Measurements from ENCODE around the gene COL24A1. TPM values are rescaled to one million over a fixed set of nuclear protein-coding genes. Genes with fewer than 3 reads are reported as not detected.
"Not testable (repeated sequence)": the region's sequence is repeated elsewhere in the genome, so short reads cannot be mapped to it uniquely, and the experiment has no call there.

COL24A1 gene
- total RNA-seq, 1 experiment from 2014 or later = not detected

DNA sequence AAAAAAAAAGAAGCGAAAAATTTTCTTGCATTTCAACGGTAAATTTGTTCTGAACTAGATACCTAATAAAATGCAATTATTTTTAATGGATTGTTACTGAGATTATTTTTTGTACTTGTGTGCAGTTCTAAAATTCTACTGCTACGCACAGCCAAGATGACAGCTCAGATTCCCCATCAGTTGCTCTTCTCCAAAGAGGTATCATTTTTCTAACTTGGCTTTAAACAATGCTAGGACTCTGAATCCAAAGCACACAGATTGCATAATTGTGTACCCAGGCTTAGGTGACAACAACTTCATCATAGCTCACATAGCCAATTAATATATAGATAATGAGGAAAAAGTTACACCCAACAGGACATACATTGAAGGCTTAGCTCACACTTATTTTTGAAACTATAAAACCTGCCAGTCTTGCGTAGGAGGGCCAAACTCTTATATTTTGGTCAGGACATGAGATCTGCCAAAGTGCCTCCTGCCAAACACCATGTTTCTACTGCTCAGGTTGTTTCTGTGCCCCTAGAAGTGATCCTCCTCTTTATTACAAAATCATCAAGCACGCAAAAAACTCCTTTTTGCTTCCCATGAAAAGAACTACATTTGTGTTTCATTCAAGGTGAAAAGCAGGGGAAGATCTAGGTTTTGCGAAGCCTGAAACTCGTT is 437.8 kb downstream of the COL24A1 start:
- H3K9me3 ChIP-seq = peaks cover 14% of the 10 kb centered on the region
- no peaks in the 10 kb centered on the region for H3K36me3 ChIP-seq
- no peak for DNase-seq
- H3K27me3 ChIP-seq = no peaks in the 10 kb centered on the region
- no peak overlapping the region for H3K4me3 ChIP-seq

DNA sequence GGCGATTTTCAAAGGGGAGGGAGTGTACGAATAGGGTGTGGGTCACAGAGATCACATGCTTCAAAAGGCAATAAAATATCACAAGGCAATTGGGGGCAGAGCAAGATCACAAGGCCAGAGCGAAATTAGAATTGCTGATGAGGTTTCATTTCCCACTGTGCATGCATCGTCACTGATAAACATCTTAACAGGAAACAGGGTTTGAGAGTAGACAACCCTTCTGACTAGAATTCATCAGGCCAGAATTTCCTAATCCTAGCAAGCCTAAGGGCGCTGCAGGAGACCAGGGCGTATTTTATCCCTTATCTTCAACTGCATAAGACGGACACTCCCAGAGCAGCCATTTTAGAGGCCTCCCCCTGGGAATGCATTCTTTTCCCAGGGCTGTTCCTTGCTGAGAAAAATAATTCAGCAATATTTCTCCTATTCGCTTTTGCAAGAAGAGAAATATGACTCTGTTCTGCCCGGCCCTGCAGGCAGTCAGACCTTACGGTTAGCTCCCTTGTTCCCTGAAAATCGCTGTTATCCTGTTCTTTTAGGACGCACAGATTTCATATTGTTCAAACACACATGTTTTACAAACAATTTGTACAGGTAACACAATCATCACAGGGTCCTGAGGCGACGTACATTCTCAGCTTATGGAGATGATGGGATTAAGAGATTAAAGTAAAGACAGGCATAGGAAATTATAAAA is 442.0 kb downstream of the COL24A1 start:
- not testable (repeated sequence) for H3K27me3 ChIP-seq, H3K36me3 ChIP-seq, H3K9me3 ChIP-seq, H3K4me3 ChIP-seq, DNase-seq

DNA sequence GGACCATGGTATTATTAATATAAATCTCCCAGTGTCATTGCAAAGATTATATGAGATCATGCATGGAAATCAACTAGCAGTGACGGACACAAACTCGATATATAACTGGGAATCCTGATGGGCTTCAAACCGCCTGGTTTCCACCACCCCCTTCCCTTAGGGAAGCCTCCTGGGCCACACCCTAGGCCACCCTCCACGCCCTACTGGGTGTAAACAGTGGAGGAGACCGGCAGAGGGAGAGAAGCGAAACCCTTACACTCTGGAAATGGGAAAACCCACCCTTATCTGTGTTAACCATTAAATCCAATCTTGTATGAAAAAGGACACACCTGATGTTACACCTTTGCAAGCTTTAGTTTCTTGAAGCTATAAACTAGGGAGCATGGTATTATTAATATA is 447.7 kb downstream of the COL24A1 start:
- Histone ChIP-seq H3K27me3 (no peaks in the 10 kb centered on the region), H3K4me3 (peak overlapping the region; percentile 99), H3K9me3 (no peaks in the 10 kb centered on the region; the same call in 1 of the 2 replicates), H3K36me3 (peaks cover 32% of the 10 kb centered on the region)
- DNase-seq = no peak

GRCh38 chr1:85707990-85708828 is 448.4 kb downstream of the COL24A1 start, which contains the start of gene ZNHIT6:
Gene ZNHIT6, minus strand, starts transcription at chr1:85708433. Its CDS starts 149 bp downstream, at chr1:85708284.
- peak; percentile 97 for DNase-seq
- H3K27me3 ChIP-seq = no peaks in the 10 kb centered on the region
- peak within 1 kb of the TSS; percentile 99 for H3K4me3 ChIP-seq
- H3K36me3 ChIP-seq = peaks cover 38% of the 10 kb centered on the region
- no peaks in the 10 kb centered on the region; the same call in 1 of the 2 replicates for H3K9me3 ChIP-seq

- H3K36me3 ChIP-seq = peaks cover 46% of the 10 kb centered on the region
- no peaks in the 10 kb centered on the region; the same call in 1 of the 2 replicates for H3K9me3 ChIP-seq
- no peak for DNase-seq
- no peaks in the 10 kb centered on the region for H3K27me3 ChIP-seq
- peak overlapping the region; percentile 99 for H3K4me3 ChIP-seq
These were observed 449.1 kb downstream of the COL24A1 start for GRCh38 chr1:85707267-85707989.

DNA sequence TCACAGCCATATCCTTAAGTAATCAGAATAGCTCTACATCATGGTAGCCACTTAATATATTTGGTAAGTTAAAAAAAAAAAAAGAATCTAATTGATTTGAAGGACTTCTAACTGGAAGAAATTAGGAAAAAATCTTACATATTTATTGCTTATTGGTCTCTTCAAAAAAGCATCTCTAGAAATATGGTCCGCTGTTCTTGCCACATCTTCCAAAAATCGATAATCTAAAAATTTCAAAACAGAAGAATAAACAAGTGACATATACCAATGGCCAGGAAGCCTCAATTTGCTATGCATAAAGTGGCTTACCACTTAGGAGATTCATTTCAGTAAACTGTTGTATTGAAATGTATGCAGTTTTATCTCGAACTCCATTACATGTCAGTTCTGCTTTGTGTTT is 450.6 kb downstream of the COL24A1 start:
- DNase-seq = no peak
- Histone ChIP-seq H3K4me3 (no peak overlapping the region; the same call in 1 of the 2 replicates), H3K27me3 (no peaks in the 10 kb centered on the region), H3K36me3 (peaks cover 59% of the 10 kb centered on the region), H3K9me3 (no peaks in the 10 kb centered on the region; the same call in 1 of the 2 replicates)

GRCh38 chr1:85700422-85700821 is 456.1 kb downstream of the COL24A1 start:
- Histone ChIP-seq H3K27me3 (no peaks in the 10 kb centered on the region), H3K4me3 (no peak overlapping the region), H3K9me3 (no peaks in the 10 kb centered on the region), H3K36me3 (peaks cover 75% of the 10 kb centered on the region)
- DNase-seq = no peak

- no peak for DNase-seq
- peaks cover 57% of the 10 kb centered on the region for H3K36me3 ChIP-seq
These were observed 458.7 kb downstream of the COL24A1 start for GRCh38 chr1:85697895-85698294.

GRCh38 chr1:85692730-85693314 is 463.8 kb downstream of the COL24A1 start:
- no peak for DNase-seq

More at GRCh38 chr1:85697895-85698294, 458.7 kb downstream of the COL24A1 start:
- H3K4me3 ChIP-seq = no peak overlapping the region
- H3K9me3 ChIP-seq = no peaks in the 10 kb centered on the region
- no peaks in the 10 kb centered on the region for H3K27me3 ChIP-seq

GRCh38 chr1:85689775-85690404 is 466.7 kb downstream of the COL24A1 start:
- H3K27me3 ChIP-seq = no peaks in the 10 kb centered on the region
- H3K9me3 ChIP-seq = no peaks in the 10 kb centered on the region
- DNase-seq = no peak
- no peak overlapping the region for H3K4me3 ChIP-seq
- H3K36me3 ChIP-seq = peaks cover 37% of the 10 kb centered on the region

More at GRCh38 chr1:85692730-85693314, 463.8 kb downstream of the COL24A1 start:
- H3K9me3 ChIP-seq = no peaks in the 10 kb centered on the region
- H3K27me3 ChIP-seq = no peaks in the 10 kb centered on the region
- no peak overlapping the region for H3K4me3 ChIP-seq
- H3K36me3 ChIP-seq = peaks cover 40% of the 10 kb centered on the region

GRCh38 chr1:85683292-85684025 is 473.1 kb downstream of the COL24A1 start:
- no peak for DNase-seq
- no peaks in the 10 kb centered on the region for H3K27me3 ChIP-seq

DNA sequence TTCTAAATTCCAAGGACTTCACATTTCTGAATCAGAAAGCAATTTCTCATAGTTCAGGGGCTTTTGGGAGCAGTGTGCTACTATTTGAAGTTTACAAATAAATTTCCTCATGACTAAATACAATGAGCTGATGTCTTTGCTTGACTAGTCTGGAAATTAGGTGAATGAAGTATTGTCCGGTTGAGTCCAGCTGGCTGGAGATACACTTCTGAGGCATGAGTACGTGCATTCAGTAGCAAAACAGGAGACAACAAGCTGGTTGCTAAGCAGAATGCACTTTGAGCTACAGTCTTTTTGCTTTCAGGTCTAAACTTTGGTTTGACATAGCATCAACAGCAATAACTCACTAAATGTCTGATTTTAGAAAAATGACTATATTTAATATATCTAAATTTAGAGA is 475.5 kb downstream of the COL24A1 start:
- Histone ChIP-seq H3K9me3 (no peaks in the 10 kb centered on the region), H3K36me3 (peaks cover 41% of the 10 kb centered on the region), H3K4me3 (no peak overlapping the region), H3K27me3 (no peaks in the 10 kb centered on the region)
- DNase-seq = peak; percentile 66

More at GRCh38 chr1:85683292-85684025, 473.1 kb downstream of the COL24A1 start:
- H3K9me3 ChIP-seq = no peaks in the 10 kb centered on the region
- H3K4me3 ChIP-seq = no peak overlapping the region
- H3K36me3 ChIP-seq = peaks cover 32% of the 10 kb centered on the region
